ENCODE results near the gene C1QTNF12. TPM values are rescaled to one million over a fixed set of nuclear protein-coding genes. Genes with fewer than 3 reads are reported as not detected.
A peak's percentile ranks its signal among the peaks of the same experiment; 100 is the strongest.

C1QTNF12 gene
- total RNA-seq = 10 to 100 TPM; 21.5 to 54.0 (median 36.5) TPM
- long read RNA-seq, donor 1, partial matches to known transcripts = 4 of 4 reads
- long read RNA-seq, donor 1, other reads (novel, unspliced or antisense) = 0 of 4 reads
- long read RNA-seq, donor 2, partial matches to known transcripts = 12 of 16 reads
- long read RNA-seq, donor 2, other reads (novel, unspliced or antisense) = 3 of 16 reads

GRCh38 chr1:1246577-1247340 is at the start of gene C1QTNF12:
TSS of gene C1QTNF12 (minus strand) at chr1:1246722. CDS start at chr1:1246690, 32 bp downstream.
- TF ChIP-seq CTCF (IDR thresholded peaks at IDR 0.05) = no peak
- ATAC-seq (peak; percentile 13), DNase-seq (no peak)
- intact Hi-C loops (cut with DNase I, micrococcal nuclease) = no loop called here
- H3K36me3 ChIP-seq (ENCODE audit: low read depth) = no peaks in the 10 kb centered on the region
- H3K4me1 ChIP-seq (ENCODE audit: low read depth) = peaks cover 6% of the 10 kb centered on the region
- H3K4me3 ChIP-seq = no peak within 1 kb of the TSS
- H3K9me3 ChIP-seq = no peaks in the 10 kb centered on the region

GRCh38 chr1:1295154-1295923 is 48.8 kb upstream of the C1QTNF12 start:
- intact Hi-C loops (cut with DNase I, micrococcal nuclease) = loop anchor here in 1 of 2 donors (5.0 kb wide), 1 partner anchor 173 kb away; no protein-coding TSS in a partner anchor
- Histone ChIP-seq H3K4me3 (no peak overlapping the region), H3K4me1 (ENCODE audit: low read depth) (peaks cover 12% of the 10 kb centered on the region), H3K36me3 (ENCODE audit: low read depth) (no peaks in the 10 kb centered on the region), H3K9me3 (no peaks in the 10 kb centered on the region)
- TF ChIP-seq CTCF (IDR thresholded peaks at IDR 0.05) = no peak
- ATAC-seq = no peak
- DNase-seq = no peak

- no peaks in the 10 kb centered on the region for H3K36me3 ChIP-seq (ENCODE audit: low read depth)
- intact Hi-C loops (cut with DNase I, micrococcal nuclease) = no loop called here
- H3K4me1 ChIP-seq (ENCODE audit: low read depth) = peaks cover 12% of the 10 kb centered on the region
- H3K4me3 ChIP-seq = no peak overlapping the region
- no peak for TF ChIP-seq CTCF (IDR thresholded peaks at IDR 0.05)
- ATAC-seq = no peak
- DNase-seq = no peak
- no peaks in the 10 kb centered on the region for H3K9me3 ChIP-seq
These were observed 47.8 kb upstream of the C1QTNF12 start for GRCh38 chr1:1294250-1294890.

- no peaks in the 10 kb centered on the region for H3K36me3 ChIP-seq (ENCODE audit: low read depth)
- no peak for TF ChIP-seq CTCF (IDR thresholded peaks at IDR 0.05)
- H3K9me3 ChIP-seq = no peaks in the 10 kb centered on the region
- peaks cover 12% of the 10 kb centered on the region for H3K4me1 ChIP-seq (ENCODE audit: low read depth)
- DNase-seq (no peak), ATAC-seq (no peak)
- intact Hi-C loops (cut with DNase I, micrococcal nuclease) = no loop called here
- no peak overlapping the region for H3K4me3 ChIP-seq
These were observed 47.0 kb upstream of the C1QTNF12 start for GRCh38 chr1:1293263-1294249.

Measured in mucosa of descending colon (tissue), 3 donors.